Activated T-cell treated with anti-CD3 and anti-CD28 coated beads for 24 hours (primary cell): ENCODE data around the gene BMERB1.

Source experiments
- DNase-seq: peaks from one replicate; pipeline ENCODE4 v3.0.0-alpha.2; 2020; ENCODE audit warnings: low read depth

Gene BMERB1

GRCh38 chr16:15495898-15496297 lies 61.5 kb downstream of the BMERB1 start:
- DNase-seq: no peak

- DNase-seq: no peak
These were observed 64.2 kb downstream of the BMERB1 start for GRCh38 chr16:15498427-15499175.

GRCh38 chr16:15502041-15502725 lies 67.8 kb downstream of the BMERB1 start:
- no peak for DNase-seq

GRCh38 chr16:15506441-15506840 lies 72.1 kb downstream of the BMERB1 start:
- no peak for DNase-seq

GRCh38 chr16:15507301-15507958 lies 73.0 kb downstream of the BMERB1 start:
- no peak for DNase-seq

- DNase-seq: no peak
These were observed 73.7 kb downstream of the BMERB1 start for GRCh38 chr16:15507959-15508627.

- DNase-seq: no peak
These were observed 74.7 kb downstream of the BMERB1 start for GRCh38 chr16:15509051-15509592.

- no peak for DNase-seq
These were observed 75.5 kb downstream of the BMERB1 start for GRCh38 chr16:15509593-15510535.

GRCh38 chr16:15510992-15511391 lies 76.6 kb downstream of the BMERB1 start:
- DNase-seq: no peak

- no peak for DNase-seq
These were observed 77.5 kb downstream of the BMERB1 start for GRCh38 chr16:15511759-15512487.

- DNase-seq: no peak
These were observed 78.8 kb downstream of the BMERB1 start for GRCh38 chr16:15513156-15513555.

GRCh38 chr16:15515992-15516391 lies 81.6 kb downstream of the BMERB1 start:
- no peak for DNase-seq

- no peak for DNase-seq
These were observed 82.2 kb downstream of the BMERB1 start for GRCh38 chr16:15516609-15517008.

- DNase-seq: no peak
These were observed 83.5 kb downstream of the BMERB1 start for GRCh38 chr16:15517743-15518377.

GRCh38 chr16:15518381-15519351 lies 84.3 kb downstream of the BMERB1 start:
- DNase-seq: no peak

- no peak for DNase-seq
These were observed 85.4 kb downstream of the BMERB1 start for GRCh38 chr16:15519790-15520189.

GRCh38 chr16:15521390-15521757 lies 87.0 kb downstream of the BMERB1 start:
- no peak for DNase-seq

- no peak for DNase-seq
These were observed 87.5 kb downstream of the BMERB1 start for GRCh38 chr16:15521758-15522509.
